Spleen (tissue), 11 donors: Measurements from ENCODE around the gene LRMDA. TPM values are rescaled to one million over a fixed set of nuclear protein-coding genes. Genes with fewer than 3 reads are reported as not detected.

Experiments used
- DNase-seq: peaks from one replicate; pipeline ENCODE4 v3.0.0-alpha.2; 2020
- H3K27ac ChIP-seq, 8 donors: fragments of 200-600 bp; sonication (generic) in 7 of 8; 1 replicate in 4 of 8; 2 replicates in 4 of 8; pipeline versions ENCODE4 v1.5.0 to v1.8.0; 2016 to 2021; ENCODE audit warnings: inconsistent platforms in 4 of 8, mild to moderate bottlenecking in 4 of 8, moderate library complexity in 1 of 8
- H3K27me3 ChIP-seq, 7 donors: fragments of 200-600 bp; sonication (generic) in 6 of 7; replicated peaks in 1 of 7; 1 replicate in 4 of 7; 2 replicates in 3 of 7; pipeline versions ENCODE4 v1.5.0 to v1.8.0; 2016 to 2021; ENCODE audit warnings: inconsistent platforms in 3 of 7, mild to moderate bottlenecking in 1 of 7
- H3K36me3 ChIP-seq, 6 donors: fragments of 200-600 bp; sonication (generic) in 5 of 6; 1 replicate in 4 of 6; 2 replicates in 2 of 6; pipeline versions ENCODE4 v1.5.0 to v1.8.0; 2016 to 2021; ENCODE audit warnings: inconsistent platforms in 2 of 6
- H3K4me1 ChIP-seq, 6 donors: fragments of 200-600 bp; sonication (generic) in 5 of 6; 1 replicate in 3 of 6; 2 replicates in 3 of 6; pipeline versions ENCODE4 v1.5.0 to v1.8.0; 2016 to 2021; ENCODE audit warnings: inconsistent platforms in 3 of 6
- H3K4me3 ChIP-seq, 8 donors: fragments of 200-600 bp; sonication (generic) in 7 of 8; 1 replicate in 4 of 8; 2 replicates in 4 of 8; pipeline versions ENCODE4 v1.5.0 to v1.8.0; 2016 to 2021; ENCODE audit warnings: inconsistent platforms in 4 of 8, mild to moderate bottlenecking in 4 of 8, moderate library complexity in 2 of 8
- H3K9me3 ChIP-seq, 8 donors: fragments of 200-600 bp; sonication (generic) in 7 of 8; 1 replicate in 4 of 8; 2 replicates in 4 of 8; pipeline versions ENCODE4 v1.5.0 to v1.8.0; 2016 to 2021; ENCODE audit warnings: inconsistent platforms in 4 of 8
- CTCF ChIP-seq, 11 experiments: fragments of 200-600 bp in 7 of 11; fragments of 450-650 bp in 4 of 11; sonication (generic) in 4 of 11; IDR thresholded peaks in 8 of 11; conservative IDR thresholded peaks in 3 of 11; 1 replicate in 7 of 11; 2 replicates in 4 of 11; pipeline versions ENCODE4 v1.4.0 to v1.8.0; 2016 to 2021; ENCODE audit warnings: antibody characterized with exemption in 11 of 11, inconsistent platforms in 4 of 11, mild to moderate bottlenecking in 1 of 11
- POLR2A ChIP-seq, 3 donors: fragments of 450-650 bp; IDR thresholded peaks; one replicate each; pipeline ENCODE4 v1.5.1; 2017; ENCODE audit warnings: antibody characterized with exemption in 3 of 3, mild to moderate bottlenecking in 1 of 3
- POLR2AphosphoS5 ChIP-seq, 3 donors: sonication (generic); formaldehyde crosslinking; IDR thresholded peaks; one replicate each; pipeline ENCODE4 v1.5.1; 2017; ENCODE audit warnings: antibody characterized with exemption in 3 of 3
- WGBS, 5 donors: extraction: QIAGEN DNeasy Blood & Tissue Kit in 3 of 5; methylation state at CpG; one replicate each; pipeline versions ENCODE4 v1.1.5 to v1.1.7; 2013 to 2018; 5-methylcytosine and 5-hydroxymethylcytosine counted together
- intact Hi-C: fragments of 100-400 bp; cut with DNase I; formaldehyde crosslinking; loops from one replicate; pipeline ENCODE4 v1.15.0; 2023; ENCODE audit warnings: low total_unique reads
- polyA plus RNA-seq, 3 donors: library from polyadenylated mRNA; stranded (reverse); fragments of 200-250 nt; gene quantifications; one replicate each; pipeline ENCODE4 v1.2.1, GENCODE V29; 2013
- total RNA-seq, 7 donors: library from RNA; depleted of rRNA in 3 of 7; stranded (reverse); fragments of >200 nt in 3 of 7; fragmentation: NEBNext Ultra II Directional in 4 of 7; extraction: Animal tissue kit (Norgen Biotek cat#: 25700) in 4 of 7; gene quantifications; one replicate each; pipeline versions ENCODE4 v1.1.0 to v1.2.1, GENCODE V29; 2016 to 2021
- donor health status: healthy with polysubstance abuse.
- donor health status: DM: no; HTN: no; CAD: no; lungs with moderate emphysema.
- donor health status: DM: no; HTN: no; CAD: no.
- donor health status: Bipolar disorder and iron deficiency.
- donor health status: healthy.
- donor health status: DM: no; HTN: no; CAD: no.
- donor health status: DM: yes; HTN: yes; CAD: no.

Gene LRMDA
- total and polyA plus RNA-seq, 10 donors, result 7.3 to 46.6 (median 28.2) TPM

DNA sequence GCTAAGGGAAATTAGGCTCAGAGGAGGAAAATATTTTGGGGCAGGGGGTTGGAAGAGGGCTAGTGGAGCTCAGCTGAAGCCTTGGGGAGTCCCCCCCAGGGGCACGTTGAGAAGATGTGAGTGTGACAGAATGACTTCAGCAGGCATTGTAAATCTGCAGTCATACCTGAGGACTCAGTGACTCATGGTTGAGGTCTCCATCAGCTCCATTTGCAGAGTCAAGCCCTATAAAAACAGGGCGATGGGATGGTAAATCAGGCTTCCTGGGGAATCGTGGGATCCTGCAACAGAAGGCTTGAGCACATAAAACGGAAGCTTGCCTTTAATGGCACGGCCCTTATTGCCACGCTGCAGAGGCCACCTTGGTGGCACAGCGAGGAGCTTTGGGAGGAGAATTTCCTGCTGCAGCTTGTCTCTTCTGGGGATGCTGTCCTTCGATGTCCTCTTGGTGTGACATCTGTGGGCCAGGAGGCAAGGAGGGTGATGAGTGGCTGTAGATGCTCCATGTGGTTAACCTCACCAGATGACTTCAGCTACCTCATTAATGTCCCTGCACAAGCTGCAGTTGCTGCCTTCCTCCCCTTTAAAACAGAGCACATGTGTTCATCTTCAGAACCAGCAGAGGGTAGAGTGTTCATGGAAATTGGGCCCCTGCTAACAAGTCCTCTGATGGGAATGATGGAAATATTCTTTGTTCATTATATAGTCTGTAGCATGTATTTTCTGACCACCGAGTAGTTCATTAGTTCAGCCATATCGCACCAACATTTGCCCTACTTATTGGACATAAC is 285.9 kb downstream of the LRMDA start:
- 86 to 92% (median 89%) methylated on average over 10 of the region's 10 CpGs for WGBS, 5 donors
- intact Hi-C loops, result no loop called here
- no peak for DNase-seq
- H3K36me3 ChIP-seq, result no peaks in the 10 kb centered on the region
- peaks cover 0 to 5% (median 0%) of the 10 kb centered on the region in 6 donors for H3K4me1 ChIP-seq
- no peak overlapping the region for H3K27ac ChIP-seq
- TF ChIP-seq POLR2A (IDR thresholded peaks at IDR 0.05) (no peak), CTCF (IDR thresholded peaks at IDR 0.05 in 8 of 11, conservative IDR thresholded peaks at IDR 0.05 in 3 of 11) (no peak), POLR2AphosphoS5 (IDR thresholded peaks at IDR 0.05) (no peak)
- no peak overlapping the region for H3K4me3 ChIP-seq
- no peaks in the 10 kb centered on the region for H3K27me3 ChIP-seq
- H3K9me3 ChIP-seq, result no peaks in the 10 kb centered on the region

DNA sequence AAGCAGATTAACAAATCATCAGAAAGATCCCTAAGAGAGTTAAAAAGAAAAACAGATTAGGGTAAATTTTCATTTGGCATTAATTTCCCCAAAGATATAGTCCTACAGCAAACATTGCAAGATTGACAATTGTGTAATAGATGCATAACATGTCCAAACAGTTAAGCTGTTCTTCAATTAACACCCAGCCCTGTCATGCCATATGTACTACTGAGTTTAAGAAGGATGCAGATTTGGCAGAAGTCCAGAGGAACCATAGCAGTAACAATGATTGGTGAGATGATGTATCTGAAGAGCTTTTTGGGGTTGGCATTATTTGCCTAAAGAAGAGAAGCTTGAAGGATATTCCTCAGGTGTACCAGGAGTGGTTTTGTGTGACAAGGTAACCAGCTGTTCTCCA is 287.6 kb downstream of the LRMDA start:
- Histone ChIP-seq H3K36me3 (no peaks in the 10 kb centered on the region), H3K4me1 (no peaks in the 10 kb centered on the region), H3K9me3 (no peaks in the 10 kb centered on the region), H3K4me3 (no peak overlapping the region), H3K27me3 (no peaks in the 10 kb centered on the region), H3K27ac (no peak overlapping the region)
- TF ChIP-seq POLR2A (IDR thresholded peaks at IDR 0.05) (no peak), POLR2AphosphoS5 (IDR thresholded peaks at IDR 0.05) (no peak), CTCF (IDR thresholded peaks at IDR 0.05 in 8 of 11, conservative IDR thresholded peaks at IDR 0.05 in 3 of 11) (no peak)
- no peak for DNase-seq
- intact Hi-C loops, result no loop called here

- Histone ChIP-seq H3K4me1 (no peaks in the 10 kb centered on the region), H3K27me3 (no peaks in the 10 kb centered on the region), H3K4me3 (no peak overlapping the region), H3K36me3 (no peaks in the 10 kb centered on the region), H3K27ac (no peak overlapping the region), H3K9me3 (no peaks in the 10 kb centered on the region)
- intact Hi-C loops, result no loop called here
- WGBS, 5 donors, result 73 to 93% (median 78%) methylated on average over 7 of the region's 7 CpGs
- no peak for TF ChIP-seq POLR2A (IDR thresholded peaks at IDR 0.05)
- TF ChIP-seq POLR2AphosphoS5 (IDR thresholded peaks at IDR 0.05), result no peak
- no peak for TF ChIP-seq CTCF (IDR thresholded peaks at IDR 0.05 in 8 of 11, conservative IDR thresholded peaks at IDR 0.05 in 3 of 11)
- DNase-seq, result no peak
Observed at GRCh38 chr10:75720157-75720556, 288.7 kb downstream of the LRMDA start.

GRCh38 chr10:75722020-75722419 is 290.6 kb downstream of the LRMDA start:
- Histone ChIP-seq H3K9me3 (no peaks in the 10 kb centered on the region), H3K36me3 (no peaks in the 10 kb centered on the region), H3K4me1 (no peaks in the 10 kb centered on the region), H3K4me3 (no peak overlapping the region), H3K27ac (no peak overlapping the region), H3K27me3 (no peaks in the 10 kb centered on the region)
- no peak for DNase-seq
- 73 to 89% (median 86%) methylated on average over 4 of the region's 4 CpGs for WGBS, 5 donors
- TF ChIP-seq CTCF (IDR thresholded peaks at IDR 0.05 in 8 of 11, conservative IDR thresholded peaks at IDR 0.05 in 3 of 11) (no peak), POLR2A (IDR thresholded peaks at IDR 0.05) (no peak), POLR2AphosphoS5 (IDR thresholded peaks at IDR 0.05) (no peak)
- intact Hi-C loops, result no loop called here
